Midbrain (tissue), 1 donor: ENCODE data around the gene TEX10.

Experiments used
- DNase-seq: peaks from one replicate; lab custom pipeline; 2025; lab: John Stamatoyannopoulos, UW

TEX10 gene

GRCh38 chr9:100285080-100285479 is 67.7 kb downstream of the TEX10 start:
- no peak for DNase-seq

GRCh38 chr9:100284247-100284646 is 68.5 kb downstream of the TEX10 start:
- DNase-seq: no peak

GRCh38 chr9:100282388-100282719 is 70.4 kb downstream of the TEX10 start:
- DNase-seq: no peak

GRCh38 chr9:100281676-100282387 is 70.9 kb downstream of the TEX10 start:
- DNase-seq: no peak

GRCh38 chr9:100281066-100281465 is 71.7 kb downstream of the TEX10 start:
- no peak for DNase-seq

- no peak for DNase-seq
Measured at GRCh38 chr9:100277166-100277979, 75.4 kb downstream of the TEX10 start.

- DNase-seq: no peak
Measured at GRCh38 chr9:100269656-100270055, 83.1 kb downstream of the TEX10 start.

- no peak for DNase-seq
Measured at GRCh38 chr9:100268271-100268670, 84.5 kb downstream of the TEX10 start.

GRCh38 chr9:100267211-100267610 is 85.5 kb downstream of the TEX10 start:
- no peak for DNase-seq
